ENCODE results near the gene TAGLN2. TPM values are rescaled to one million over a fixed set of nuclear protein-coding genes. Genes with fewer than 3 reads are reported as not detected.
A peak's percentile ranks its signal among the peaks of the same experiment; 100 is the strongest.

The TAGLN2 gene
- total and polyA plus RNA-seq, 10 of the 15 experiments (the other 5 are each of a cell fraction or from before 2014, with no cell fraction given) = 155 to 611 (median 363) TPM

- 0 out of 2 replicates have a peak, but pooled peaks have one; percentile 30 for TF ChIP-seq ZNF687 (IDR thresholded peaks at IDR 0.05)
- 0 out of 2 replicates have a peak, but pooled peaks have one; percentile 13 for TF ChIP-seq SMC3 (IDR thresholded peaks at IDR 0.05; ENCODE audit: borderline replicate concordance, low read length)
- TF ChIP-seq MLLT1 (IDR thresholded peaks at IDR 0.05) = peak; percentile 84
- peak; percentile 50; the same call in 1 of the 2 replicates for TF ChIP-seq LARP7 (IDR thresholded peaks at IDR 0.05)
- no peak for TF ChIP-seq SREBF1 (IDR thresholded peaks at IDR 0.05; ENCODE audit: low read length)
- TF ChIP-seq ZZZ3 (IDR thresholded peaks at IDR 0.05; ENCODE audit: control insufficient read depth, insufficient read length, low read depth) = no peak
- peak; percentile 93 for TF ChIP-seq EED (IDR thresholded peaks at IDR 0.05; ENCODE audit: low read depth)
- TF ChIP-seq MEF2B (IDR thresholded peaks at IDR 0.05; ENCODE audit: partially characterized antibody, poor library complexity, severe bottlenecking) = peak; percentile 72
- TF ChIP-seq RUNX3 (IDR thresholded peaks at IDR 0.05; ENCODE audit: low read length) = peak; percentile 88
- 0 out of 2 replicates have a peak, but pooled peaks have one; percentile 8 for TF ChIP-seq RAD51 (IDR thresholded peaks at IDR 0.05)
- peak; percentile 49; the same call in 1 of the 2 replicates for TF ChIP-seq CREB1 (IDR thresholded peaks at IDR 0.05; ENCODE audit: low read depth)
- TF ChIP-seq HSF1 (IDR thresholded peaks at IDR 0.05; ENCODE audit: low read depth, low read length) = no peak
- TF ChIP-seq ZNF24 (IDR thresholded peaks at IDR 0.05) = no peak
- TF ChIP-seq SMAD5 (IDR thresholded peaks at IDR 0.05; ENCODE audit: low read depth) = peak; percentile 62; the same call in 1 of the 2 replicates
- peak; percentile 84; the same call in 1 of the 2 replicates for TF ChIP-seq ZBED1 (IDR thresholded peaks at IDR 0.05; ENCODE audit: borderline replicate concordance)
- no peak for TF ChIP-seq ZNF592 (IDR thresholded peaks at IDR 0.05)
- peak; percentile 83 for TF ChIP-seq FOXK2 (IDR thresholded peaks at IDR 0.05)
- peak; percentile 77 for TF ChIP-seq POLR2A (IDR thresholded peaks at IDR 0.05; ENCODE audit: low read depth, low read length)
- 0 out of 2 replicates have a peak, but pooled peaks have one; percentile 65 for TF ChIP-seq ZNF207 (IDR thresholded peaks at IDR 0.05; ENCODE audit: borderline replicate concordance)
Observed at GRCh38 chr1:159923203-159924024, 1.9 kb downstream of the TAGLN2 start (continued).

Measured in GM12878 (cell line).